DND-41 (cell line): ENCODE results near the gene ZC3H18.

Experiments used
- ATAC-seq: fragments of 200-7000 bp; cut with Tn5 transposase; 3 replicates; pipeline ENCODE4 v1.9.1; 2021; ENCODE audit warnings: low read depth; ENCODE audit not compliant: insufficient read depth
- DNase-seq: peaks from one replicate; pipeline ENCODE4 v3.0.0-alpha.2; 2020
- H2AFZ ChIP-seq: 2 replicates; pipeline ENCODE4 v1.6.0; 2012; ENCODE audit warnings: low read depth, low read length
- H3K27ac ChIP-seq: 2 replicates; pipeline ENCODE4 v1.5.1; 2012; ENCODE audit warnings: low read length, inconsistent platforms
- H3K27me3 ChIP-seq: fragments of 200-600 bp; sonication (generic); 2 replicates; pipeline ENCODE4 v1.6.0; 2012; ENCODE audit warnings: low read length, mild to moderate bottlenecking, inconsistent platforms; ENCODE audit not compliant: insufficient read depth, poor library complexity
- H3K36me3 ChIP-seq: 2 replicates; pipeline ENCODE4 v1.5.1; 2012; ENCODE audit warnings: low read length, inconsistent platforms; ENCODE audit not compliant: insufficient read depth
- H3K4me1 ChIP-seq: 2 replicates; pipeline ENCODE4 v1.5.1; 2012; ENCODE audit warnings: mild to moderate bottlenecking, low read length; ENCODE audit not compliant: insufficient read depth
- H3K4me2 ChIP-seq: 2 replicates; pipeline ENCODE4 v1.6.0; 2012; ENCODE audit warnings: mild to moderate bottlenecking, moderate library complexity, low read length, inconsistent platforms; ENCODE audit not compliant: insufficient read depth
- H3K4me3 ChIP-seq, 2 experiments: fragments of 200-600 bp in 1 of 2; shearing (Covaris generic) in 1 of 2; 2 replicates each; pipeline ENCODE4 v1.5.1; 2012 to 2016; ENCODE audit warnings: inconsistent platforms in 2 of 2, low read length in 2 of 2, mild to moderate bottlenecking in 2 of 2, low read depth in 1 of 2, moderate library complexity in 1 of 2
- H3K79me2 ChIP-seq: 2 replicates; pipeline ENCODE4 v1.6.0; 2012; ENCODE audit warnings: low read length, inconsistent platforms; ENCODE audit not compliant: insufficient read depth
- H3K9ac ChIP-seq: 2 replicates; pipeline ENCODE4 v1.6.0; 2012; ENCODE audit warnings: low read depth, mild to moderate bottlenecking, inconsistent platforms, low read length, moderate library complexity
- H3K9me3 ChIP-seq: 2 replicates; pipeline ENCODE4 v1.5.1; 2012; ENCODE audit warnings: low read length, moderate library complexity, mild to moderate bottlenecking, inconsistent platforms; ENCODE audit not compliant: insufficient read depth, severe bottlenecking
- H4K20me1 ChIP-seq: 2 replicates; pipeline ENCODE4 v1.6.0; 2012; ENCODE audit warnings: low read length; ENCODE audit not compliant: insufficient read depth
- CTCF ChIP-seq: IDR thresholded peaks from 2 replicates; pipeline ENCODE4 v1.5.1; 2012; ENCODE audit warnings: borderline replicate concordance, low read length, moderate library complexity, mild to moderate bottlenecking; ENCODE audit not compliant: poor library complexity, severe bottlenecking; ENCODE audit errors: extremely low read depth
- EZH2 ChIP-seq: IDR thresholded peaks from 3 replicates; pipeline ENCODE4 v1.6.1; 2012; ENCODE audit warnings: borderline replicate concordance, low read depth, mild to moderate bottlenecking, moderate library complexity, low read length, inconsistent platforms; ENCODE audit not compliant: severe bottlenecking

The ZC3H18 gene

GRCh38 chr16:88610909-88611812 is 41.0 kb downstream of the ZC3H18 start:
- H3K27me3 ChIP-seq: no peaks in the 10 kb centered on the region
- DNase-seq (no peak), ATAC-seq (no peak)
- peaks cover 90% of the 10 kb centered on the region for H3K36me3 ChIP-seq
- H3K4me2 ChIP-seq: no peak overlapping the region
- H4K20me1 ChIP-seq: peaks cover 45% of the 10 kb centered on the region
- H3K79me2 ChIP-seq: peaks cover 48% of the 10 kb centered on the region
- TF ChIP-seq EZH2 (no peak), CTCF (no peak)
- no peak overlapping the region for H3K9ac ChIP-seq
- H3K9me3 ChIP-seq: no peaks in the 10 kb centered on the region
- H3K27ac ChIP-seq: no peak overlapping the region
- no peaks in the 10 kb centered on the region for H3K4me1 ChIP-seq
- H3K4me3 ChIP-seq: no peak overlapping the region
- H2AFZ ChIP-seq: no peak overlapping the region

- DNase-seq (no peak), ATAC-seq (no peak)
- Histone ChIP-seq H3K4me3 (no peak overlapping the region), H3K36me3 (peaks cover 93% of the 10 kb centered on the region), H3K27ac (no peak overlapping the region), H3K4me2 (no peak overlapping the region), H4K20me1 (peaks cover 61% of the 10 kb centered on the region), H3K27me3 (no peaks in the 10 kb centered on the region), H3K4me1 (no peaks in the 10 kb centered on the region), H2AFZ (no peak overlapping the region), H3K79me2 (peaks cover 59% of the 10 kb centered on the region), H3K9me3 (no peaks in the 10 kb centered on the region), H3K9ac (no peak overlapping the region)
- TF ChIP-seq CTCF (peak; percentile 16), EZH2 (no peak)
Measured at GRCh38 chr16:88613293-88613692, 43.1 kb downstream of the ZC3H18 start.

- no peaks in the 10 kb centered on the region for H3K4me1 ChIP-seq
- no peak overlapping the region for H3K4me3 ChIP-seq
- TF ChIP-seq CTCF (no peak), EZH2 (no peak)
- peaks cover 69% of the 10 kb centered on the region for H4K20me1 ChIP-seq
- peaks cover 64% of the 10 kb centered on the region for H3K79me2 ChIP-seq
- H3K27me3 ChIP-seq: no peaks in the 10 kb centered on the region
- no peak overlapping the region for H3K4me2 ChIP-seq
- DNase-seq (no peak), ATAC-seq (no peak)
- no peak overlapping the region for H3K9ac ChIP-seq
- no peak overlapping the region for H3K27ac ChIP-seq
- no peaks in the 10 kb centered on the region for H3K9me3 ChIP-seq
- no peak overlapping the region for H2AFZ ChIP-seq
- peaks cover 93% of the 10 kb centered on the region for H3K36me3 ChIP-seq
Measured at GRCh38 chr16:88613911-88614817, 44.0 kb downstream of the ZC3H18 start.
